Omental fat pad (tissue), 4 donors: ENCODE measurements around the gene FMNL3. TPM values are rescaled to one million over a fixed set of nuclear protein-coding genes. Genes with fewer than 3 reads are reported as not detected.
A peak's percentile ranks its signal among the peaks of the same experiment; 100 is the strongest.

Experiments
- ATAC-seq: fragments of 150-250 bp; one replicate; pipeline ENCODE4 v1.9.1; 2016; ENCODE audit warnings: mild to moderate bottlenecking, moderate library complexity; ENCODE audit not compliant: low FRiP score
- DNase-seq: peaks from one replicate; pipeline ENCODE4 v3.0.0-alpha.2; 2019; ENCODE audit warnings: low spot score
- total RNA-seq, 4 donors: library from RNA; depleted of rRNA; stranded (reverse); fragments of >200 nt; gene quantifications; one replicate each; pipeline ENCODE4 v1.1.0, GENCODE V29; 2016
- TF ChIP-seq, protein P1 (sequence below), 3 donors: fragments of 450-650 bp; IDR thresholded peaks; one replicate each; pipeline ENCODE4 v1.5.1; 2016 to 2017; ENCODE audit warnings: antibody characterized with exemption in 3 of 3, mild to moderate bottlenecking in 3 of 3, moderate library complexity in 2 of 3

Gene FMNL3, protein sequence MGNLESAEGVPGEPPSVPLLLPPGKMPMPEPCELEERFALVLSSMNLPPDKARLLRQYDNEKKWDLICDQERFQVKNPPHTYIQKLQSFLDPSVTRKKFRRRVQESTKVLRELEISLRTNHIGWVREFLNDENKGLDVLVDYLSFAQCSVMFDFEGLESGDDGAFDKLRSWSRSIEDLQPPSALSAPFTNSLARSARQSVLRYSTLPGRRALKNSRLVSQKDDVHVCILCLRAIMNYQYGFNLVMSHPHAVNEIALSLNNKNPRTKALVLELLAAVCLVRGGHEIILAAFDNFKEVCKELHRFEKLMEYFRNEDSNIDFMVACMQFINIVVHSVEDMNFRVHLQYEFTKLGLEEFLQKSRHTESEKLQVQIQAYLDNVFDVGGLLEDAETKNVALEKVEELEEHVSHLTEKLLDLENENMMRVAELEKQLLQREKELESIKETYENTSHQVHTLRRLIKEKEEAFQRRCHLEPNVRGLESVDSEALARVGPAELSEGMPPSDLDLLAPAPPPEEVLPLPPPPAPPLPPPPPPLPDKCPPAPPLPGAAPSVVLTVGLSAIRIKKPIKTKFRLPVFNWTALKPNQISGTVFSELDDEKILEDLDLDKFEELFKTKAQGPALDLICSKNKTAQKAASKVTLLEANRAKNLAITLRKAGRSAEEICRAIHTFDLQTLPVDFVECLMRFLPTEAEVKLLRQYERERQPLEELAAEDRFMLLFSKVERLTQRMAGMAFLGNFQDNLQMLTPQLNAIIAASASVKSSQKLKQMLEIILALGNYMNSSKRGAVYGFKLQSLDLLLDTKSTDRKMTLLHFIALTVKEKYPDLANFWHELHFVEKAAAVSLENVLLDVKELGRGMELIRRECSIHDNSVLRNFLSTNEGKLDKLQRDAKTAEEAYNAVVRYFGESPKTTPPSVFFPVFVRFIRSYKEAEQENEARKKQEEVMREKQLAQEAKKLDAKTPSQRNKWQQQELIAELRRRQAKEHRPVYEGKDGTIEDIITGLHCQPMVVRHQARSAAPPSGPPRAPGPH
- 10 to 100 TPM in 3 of 4 donors, 1 to 10 TPM in 1; 5.7 to 28.8 (median 22.1) TPM for total RNA-seq

DNA sequence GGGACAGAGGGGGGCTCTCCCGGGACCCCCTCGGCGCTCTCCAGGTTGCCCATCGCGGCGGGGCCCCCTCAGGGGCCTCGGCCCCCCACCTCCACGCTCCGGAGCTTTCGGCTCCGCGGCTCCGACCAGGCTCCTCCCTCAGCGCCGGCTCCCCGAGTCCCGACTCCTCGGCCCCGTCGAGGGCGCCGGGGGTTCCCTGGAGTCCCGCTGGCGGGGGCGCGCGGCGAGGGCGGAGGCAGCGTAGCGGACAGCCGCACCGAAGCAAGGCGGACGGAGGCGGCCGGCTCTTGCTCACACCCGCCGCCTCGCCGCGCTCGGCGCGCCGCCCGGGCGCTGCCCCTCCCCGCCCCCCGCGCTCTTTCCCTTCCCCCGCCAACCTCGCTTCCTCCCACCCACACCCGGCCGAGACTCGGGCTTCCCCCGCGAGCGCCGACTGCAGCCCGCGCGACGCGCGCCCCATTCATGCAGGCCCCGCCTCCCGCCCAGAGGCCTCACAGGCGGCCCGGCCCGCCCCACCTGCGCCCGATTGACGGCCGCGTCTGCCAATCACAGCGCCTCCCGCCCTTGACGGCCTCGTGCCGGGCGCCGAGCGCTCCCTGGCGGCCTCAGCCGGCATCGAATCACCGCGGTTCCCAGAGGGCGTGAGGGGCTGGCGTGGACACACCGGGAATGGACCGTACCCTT, at the start of gene FMNL3:
Gene FMNL3, minus strand, starts transcription at position 278 of the 684 bp plus-strand sequence. Its CDS starts 225 bp downstream, at position 53.
- DNase-seq (peak; percentile 94), ATAC-seq (peak; percentile 99)
- TF ChIP-seq, protein P1, sequence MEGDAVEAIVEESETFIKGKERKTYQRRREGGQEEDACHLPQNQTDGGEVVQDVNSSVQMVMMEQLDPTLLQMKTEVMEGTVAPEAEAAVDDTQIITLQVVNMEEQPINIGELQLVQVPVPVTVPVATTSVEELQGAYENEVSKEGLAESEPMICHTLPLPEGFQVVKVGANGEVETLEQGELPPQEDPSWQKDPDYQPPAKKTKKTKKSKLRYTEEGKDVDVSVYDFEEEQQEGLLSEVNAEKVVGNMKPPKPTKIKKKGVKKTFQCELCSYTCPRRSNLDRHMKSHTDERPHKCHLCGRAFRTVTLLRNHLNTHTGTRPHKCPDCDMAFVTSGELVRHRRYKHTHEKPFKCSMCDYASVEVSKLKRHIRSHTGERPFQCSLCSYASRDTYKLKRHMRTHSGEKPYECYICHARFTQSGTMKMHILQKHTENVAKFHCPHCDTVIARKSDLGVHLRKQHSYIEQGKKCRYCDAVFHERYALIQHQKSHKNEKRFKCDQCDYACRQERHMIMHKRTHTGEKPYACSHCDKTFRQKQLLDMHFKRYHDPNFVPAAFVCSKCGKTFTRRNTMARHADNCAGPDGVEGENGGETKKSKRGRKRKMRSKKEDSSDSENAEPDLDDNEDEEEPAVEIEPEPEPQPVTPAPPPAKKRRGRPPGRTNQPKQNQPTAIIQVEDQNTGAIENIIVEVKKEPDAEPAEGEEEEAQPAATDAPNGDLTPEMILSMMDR (IDR thresholded peaks at IDR 0.05), result peak in 2 of 3 donors; percentile 96 to 97

DNA sequence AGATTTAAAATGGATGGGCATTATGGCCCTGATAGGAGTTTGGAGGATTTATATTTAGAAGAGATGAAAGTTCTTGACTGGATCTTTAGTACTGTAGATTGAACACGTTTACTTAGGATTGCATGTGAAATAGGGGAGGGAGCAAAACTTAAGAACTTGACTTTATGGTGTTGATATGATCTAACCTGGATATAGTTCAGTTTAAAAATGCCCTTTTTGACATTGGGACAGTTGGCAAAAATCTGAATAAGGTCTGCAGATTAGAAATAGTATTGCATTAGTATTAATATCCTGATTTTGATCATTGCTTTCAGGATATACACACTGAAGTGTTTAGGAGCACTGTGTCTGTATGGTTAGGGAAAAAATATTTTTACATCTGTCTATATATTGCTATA, 43.8 kb upstream of the FMNL3 start:
- TF ChIP-seq, protein P1 (IDR thresholded peaks at IDR 0.05), result no peak
- ATAC-seq, result no peak
- no peak for DNase-seq

DNA sequence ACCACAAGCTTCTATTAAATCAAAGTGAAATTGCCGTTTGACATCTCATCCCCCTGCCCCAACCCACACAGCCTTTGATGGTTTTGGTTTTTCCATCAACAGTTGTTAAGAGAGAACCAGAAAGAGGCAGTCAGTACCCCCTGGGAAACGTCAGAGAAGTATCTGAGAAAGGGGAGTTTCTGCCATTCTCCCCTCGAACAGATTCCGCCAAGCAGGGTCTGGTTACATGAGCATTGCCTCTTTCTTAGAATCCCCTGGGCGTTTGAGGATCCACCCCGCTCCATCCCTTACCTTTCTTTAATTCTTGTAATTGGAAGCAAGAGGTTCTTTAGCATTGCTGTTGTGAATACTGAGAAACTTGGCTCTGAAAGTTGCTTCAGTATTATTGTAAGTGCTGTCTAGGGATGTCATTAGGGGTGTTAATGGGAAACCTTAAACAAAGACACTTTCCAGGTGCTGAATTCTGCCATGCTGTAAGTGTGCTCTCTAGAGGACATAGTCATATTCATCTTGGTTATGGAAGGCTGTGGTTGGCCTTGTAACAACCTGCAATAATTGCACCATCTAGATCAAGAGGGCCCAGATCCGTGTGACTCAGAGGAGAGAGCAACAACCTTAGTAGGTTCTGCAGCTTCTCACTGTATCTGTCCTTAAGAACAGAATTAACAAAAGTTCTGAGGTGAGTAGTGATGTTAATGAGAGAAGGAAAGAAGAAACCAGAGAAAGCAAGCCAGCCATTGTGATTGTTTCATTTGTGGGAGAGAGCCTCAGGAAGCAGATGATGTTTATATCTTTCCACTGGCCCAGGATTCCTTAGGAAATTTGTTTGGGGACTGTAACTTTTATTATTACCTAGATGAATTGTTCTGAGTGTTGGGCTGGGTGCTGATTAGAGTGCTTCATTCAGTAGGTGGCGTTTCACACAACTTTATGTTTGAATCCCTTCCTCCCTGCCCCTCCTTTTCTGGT, 43.1 kb upstream of the FMNL3 start:
- TF ChIP-seq, protein P1 (IDR thresholded peaks at IDR 0.05), result no peak
- DNase-seq (no peak), ATAC-seq (peak; percentile 85)

DNA sequence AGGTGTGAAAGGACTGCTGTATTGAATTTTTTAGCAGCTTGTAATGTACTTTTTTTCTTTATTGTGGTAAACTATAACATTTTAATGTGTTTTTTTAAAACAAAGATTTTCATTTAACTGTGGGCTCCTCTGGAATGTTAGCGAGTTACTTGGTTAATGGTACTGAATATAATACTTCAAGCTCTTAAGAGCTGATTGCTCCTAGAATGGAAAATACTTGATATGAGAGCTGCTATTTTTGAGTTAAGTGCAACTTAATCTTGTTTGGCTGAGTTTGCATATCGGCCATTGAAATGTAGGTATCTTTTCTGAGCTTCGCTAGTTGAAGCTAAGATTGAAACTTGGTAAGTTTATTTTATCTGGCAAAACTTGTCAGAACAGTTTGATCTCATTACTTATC, 41.6 kb upstream of the FMNL3 start:
- ATAC-seq (no peak), DNase-seq (no peak)
- TF ChIP-seq, protein P1 (IDR thresholded peaks at IDR 0.05), result no peak

DNA sequence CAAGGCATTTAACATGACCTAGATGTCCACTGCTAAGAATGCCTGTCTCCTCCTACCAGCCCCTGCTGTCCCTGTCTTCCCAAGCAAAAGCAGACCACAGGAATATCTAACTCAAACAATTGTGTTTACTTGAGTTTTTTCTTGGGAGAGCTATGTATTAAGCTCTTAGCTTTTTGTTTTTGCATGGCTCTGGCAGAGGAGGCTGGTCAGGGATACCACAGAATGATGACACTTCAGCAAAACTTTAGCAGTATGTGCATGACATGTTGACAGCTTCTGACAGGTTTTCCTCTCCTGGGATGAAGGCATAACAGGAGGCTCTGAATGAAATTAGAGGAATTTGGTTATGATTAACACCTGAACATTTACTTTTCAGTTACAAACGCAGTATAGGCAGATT, 41.1 kb upstream of the FMNL3 start:
- DNase-seq, result no peak
- TF ChIP-seq, protein P1 (IDR thresholded peaks at IDR 0.05), result no peak
- ATAC-seq, result no peak
